Endodermal cell (in vitro differentiated cells): ENCODE results near the gene RRM2. TPM values are rescaled to one million over a fixed set of nuclear protein-coding genes. Genes with fewer than 3 reads are reported as not detected.
A peak's percentile ranks its signal among the peaks of the same experiment; 100 is the strongest.

ENCODE experiments used
- DNase-seq: peaks from one replicate; pipeline ENCODE4 v3.0.0-alpha.2; 2017
- H3K27ac ChIP-seq: 2 replicates; pipeline ENCODE4 v1.5.1; 2013; ENCODE audit warnings: mild to moderate bottlenecking, low read depth, low read length, moderate library complexity
- H3K27me3 ChIP-seq: 2 replicates; pipeline ENCODE4 v1.6.1; 2013; ENCODE audit warnings: mild to moderate bottlenecking, low read length, moderate library complexity; ENCODE audit not compliant: insufficient read depth, control insufficient read depth, poor library complexity, severe bottlenecking
- H3K36me3 ChIP-seq: 2 replicates; pipeline ENCODE4 v1.7.0; 2013; ENCODE audit warnings: mild to moderate bottlenecking, low read length, moderate library complexity; ENCODE audit not compliant: control insufficient read depth, insufficient read depth
- H3K4me1 ChIP-seq: one replicate; pipeline ENCODE4 v1.7.0; 2013; ENCODE audit warnings: low read length; ENCODE audit not compliant: control insufficient read depth, insufficient read depth
- H3K4me3 ChIP-seq: 2 replicates; pipeline ENCODE4 v1.5.1; 2013; ENCODE audit warnings: mild to moderate bottlenecking, low read length, moderate library complexity
- H3K9ac ChIP-seq: 2 replicates; pipeline ENCODE4 v1.6.1; 2013; ENCODE audit warnings: mild to moderate bottlenecking, low read length, moderate library complexity; ENCODE audit not compliant: poor library complexity, severe bottlenecking; ENCODE audit errors: extremely low read depth
- H3K9me3 ChIP-seq: 2 replicates; pipeline ENCODE4 v1.6.1; 2013; ENCODE audit warnings: mild to moderate bottlenecking, low read length, moderate library complexity; ENCODE audit not compliant: control insufficient read depth
- H3K27ac Mint-ChIP-seq: 2 replicates; pipeline ENCODE4 v1.8.0; 2020; ENCODE audit warnings: mixed read lengths
- H3K27me3 Mint-ChIP-seq: 2 replicates; pipeline ENCODE4 v1.8.0; 2021; ENCODE audit warnings: mild to moderate bottlenecking, mixed read lengths; ENCODE audit not compliant: insufficient read depth
- H3K36me3 Mint-ChIP-seq: 2 replicates; pipeline ENCODE4 v1.8.0; 2020; ENCODE audit warnings: low read depth, mixed read lengths
- H3K4me1 Mint-ChIP-seq: 2 replicates; pipeline ENCODE4 v1.8.0; 2020; ENCODE audit warnings: mixed read lengths
- H3K4me3 Mint-ChIP-seq: 2 replicates; pipeline ENCODE4 v1.8.0; 2020; ENCODE audit warnings: mild to moderate bottlenecking, moderate library complexity, mixed read lengths
- H3K9me3 Mint-ChIP-seq: 2 replicates; pipeline ENCODE4 v1.8.0; 2020; ENCODE audit warnings: mild to moderate bottlenecking, mixed read lengths
- CTCF ChIP-seq: fragments of 200-600 bp; sonication (generic); conservative IDR thresholded peaks from 2 replicates; pipeline ENCODE4 v1.5.0; 2021; ENCODE audit warnings: antibody characterized with exemption, mild to moderate bottlenecking
- WGBS, 2 experiments: methylation state at CpG; one replicate each; pipeline versions ENCODE4 v1.1.5 to v1.1.7; 2013; ENCODE audit warnings: missing lambda C conversion rate in 2 of 2, mixed read lengths in 1 of 2; ENCODE audit not compliant: insufficient coverage in 1 of 2, insufficient read length in 1 of 2; 5-methylcytosine and 5-hydroxymethylcytosine counted together
- total RNA-seq, 2 donors: library from RNA; stranded (reverse); fragmentation: NEBNext Ultra II Directional in 1 of 2; extraction: Animal tissue kit (Norgen Biotek cat#: 25700) in 1 of 2; gene quantifications; 2 replicates in 1 of 2; 3 replicates in 1 of 2; pipeline ENCODE4 v1.2.1, GENCODE V29; 2021

The RRM2 gene
- total RNA-seq, 2 donors from 2014 or later: 142 to 157 TPM

GRCh38 chr2:10168221-10168620, 45.7 kb downstream of the RRM2 start:
- no peak for DNase-seq
- peaks cover 5% of the 10 kb centered on the region for H3K4me1 ChIP-seq
- no peak for TF ChIP-seq CTCF
- H3K4me3 ChIP-seq: no peak overlapping the region
- WGBS, 2 experiments: 90 to 93% methylated on average over 5 of the region's 5 CpGs
- H3K27ac ChIP-seq: no peak overlapping the region
- no peak overlapping the region for H3K9ac ChIP-seq
- no peaks in the 10 kb centered on the region for H3K9me3 ChIP-seq
- H3K27ac Mint-ChIP-seq: peak overlapping the region; percentile 52
- H3K27me3 Mint-ChIP-seq: no peaks in the 10 kb centered on the region
- no peaks in the 10 kb centered on the region for H3K27me3 ChIP-seq
- H3K9me3 Mint-ChIP-seq: no peaks in the 10 kb centered on the region
- H3K4me3 Mint-ChIP-seq: no peak overlapping the region
- H3K36me3 ChIP-seq: no peaks in the 10 kb centered on the region
- H3K36me3 Mint-ChIP-seq: no peaks in the 10 kb centered on the region
- H3K4me1 Mint-ChIP-seq: peaks cover 9% of the 10 kb centered on the region

GRCh38 chr2:10169053-10169578, 46.6 kb downstream of the RRM2 start:
- WGBS, 2 experiments: 93 to 94% methylated on average over 7 of the region's 7 CpGs
- H3K27ac ChIP-seq: no peak overlapping the region
- peak; percentile 23 for TF ChIP-seq CTCF
- H3K27me3 ChIP-seq: no peaks in the 10 kb centered on the region
- H3K27me3 Mint-ChIP-seq: no peaks in the 10 kb centered on the region
- no peak overlapping the region for H3K4me3 Mint-ChIP-seq
- H3K9me3 ChIP-seq: no peaks in the 10 kb centered on the region
- H3K27ac Mint-ChIP-seq: no peak overlapping the region
- H3K36me3 Mint-ChIP-seq: no peaks in the 10 kb centered on the region
- no peaks in the 10 kb centered on the region for H3K9me3 Mint-ChIP-seq
- peaks cover 5% of the 10 kb centered on the region for H3K4me1 ChIP-seq
- peaks cover 9% of the 10 kb centered on the region for H3K4me1 Mint-ChIP-seq
- no peaks in the 10 kb centered on the region for H3K36me3 ChIP-seq
- peak; percentile 26 for DNase-seq
- H3K4me3 ChIP-seq: no peak overlapping the region
- H3K9ac ChIP-seq: no peak overlapping the region

GRCh38 chr2:10169581-10169980, 47.0 kb downstream of the RRM2 start:
- Mint-ChIP-seq H3K27me3 (no peaks in the 10 kb centered on the region), H3K36me3 (no peaks in the 10 kb centered on the region), H3K4me3 (no peak overlapping the region), H3K9me3 (no peaks in the 10 kb centered on the region), H3K27ac (no peak overlapping the region), H3K4me1 (peaks cover 9% of the 10 kb centered on the region)
- DNase-seq: peak; percentile 38
- H3K36me3 ChIP-seq: no peaks in the 10 kb centered on the region
- H3K9me3 ChIP-seq: no peaks in the 10 kb centered on the region
- no peaks in the 10 kb centered on the region for H3K27me3 ChIP-seq
- WGBS, 2 experiments: 92 to 93% methylated on average over 8 to 11 of the region's 11 CpGs
- peaks cover 5% of the 10 kb centered on the region for H3K4me1 ChIP-seq
- no peak for TF ChIP-seq CTCF
- no peak overlapping the region for H3K9ac ChIP-seq
- no peak overlapping the region for H3K27ac ChIP-seq
- no peak overlapping the region for H3K4me3 ChIP-seq
